GM19452 (cell line): ENCODE data around the gene SUN5.
"Not testable (repeated sequence)": the region's sequence is repeated elsewhere in the genome, so short reads cannot be mapped to it uniquely, and the experiment has no call there.

Experiments
- ATAC-seq: cut with Tn5 transposase; IDR thresholded peaks from one replicate; pipeline ENCODE4 v1.9.1; 2021; ENCODE audit not compliant: unreplicated experiment

SUN5 gene

GRCh38 chr20:32965581-32966373, 38.5 kb downstream of the SUN5 start:
- no peak for ATAC-seq

GRCh38 chr20:32965115-32965514, 39.1 kb downstream of the SUN5 start:
- ATAC-seq = no peak

GRCh38 chr20:32964575-32964974, 39.7 kb downstream of the SUN5 start:
- no peak for ATAC-seq

- ATAC-seq = no peak
Observed at GRCh38 chr20:32963176-32963575, 41.1 kb downstream of the SUN5 start.

- ATAC-seq = not testable (repeated sequence)
Observed at GRCh38 chr20:32962646-32963045, 41.6 kb downstream of the SUN5 start.

- no peak for ATAC-seq
Observed at GRCh38 chr20:32962053-32962452, 42.2 kb downstream of the SUN5 start.

- no peak for ATAC-seq
Observed at GRCh38 chr20:32960849-32961731, 43.1 kb downstream of the SUN5 start.

- ATAC-seq = no peak
Observed at GRCh38 chr20:32960222-32960518, 44.1 kb downstream of the SUN5 start.

GRCh38 chr20:32959351-32960221, 44.6 kb downstream of the SUN5 start:
- no peak for ATAC-seq

GRCh38 chr20:32958574-32958973, 45.7 kb downstream of the SUN5 start:
- ATAC-seq = no peak

- no peak for ATAC-seq
Observed at GRCh38 chr20:32957459-32957858, 46.8 kb downstream of the SUN5 start.

GRCh38 chr20:32950539-32950938, 53.7 kb downstream of the SUN5 start:
- not testable (repeated sequence) for ATAC-seq

GRCh38 chr20:32946629-32947028, 57.6 kb downstream of the SUN5 start:
- no peak for ATAC-seq

- ATAC-seq = no peak
Observed at GRCh38 chr20:32945710-32946221, 58.5 kb downstream of the SUN5 start.

- ATAC-seq = no peak
Observed at GRCh38 chr20:32943490-32944052, 60.7 kb downstream of the SUN5 start.

- ATAC-seq = no peak
Observed at GRCh38 chr20:32941155-32941885, 62.9 kb downstream of the SUN5 start.

GRCh38 chr20:32934580-32934979, 69.7 kb downstream of the SUN5 start:
- ATAC-seq = no peak
